HEK293 (cell line): Measurements from ENCODE around the gene GPR37.

Source experiments
- BCL6B ChIP-seq: fragments of 450-650 bp; formaldehyde crosslinking; IDR thresholded peaks from 2 replicates; pipeline ENCODE4 v1.5.1; 2017; ENCODE audit warnings: missing biosample characterization, missing genetic modification characterization
- PATZ1 ChIP-seq: fragments of 450-650 bp; formaldehyde crosslinking; IDR thresholded peaks from 2 replicates; pipeline ENCODE4 v1.5.1; 2016; ENCODE audit warnings: missing biosample characterization, missing genetic modification characterization
- PRDM1 ChIP-seq: fragments of 450-650 bp; formaldehyde crosslinking; IDR thresholded peaks from 2 replicates; pipeline ENCODE4; 2016; ENCODE audit warnings: missing biosample characterization, missing genetic modification characterization
- SP3 ChIP-seq: fragments of 450-650 bp; formaldehyde crosslinking; IDR thresholded peaks from 2 replicates; pipeline ENCODE4 v1.5.1; 2016; ENCODE audit warnings: missing biosample characterization, missing genetic modification characterization
- SP7 ChIP-seq: fragments of 450-650 bp; formaldehyde crosslinking; IDR thresholded peaks from 2 replicates; pipeline ENCODE4 v1.5.1; 2016; ENCODE audit warnings: missing biosample characterization, missing genetic modification characterization
- ZBTB20 ChIP-seq: fragments of 450-650 bp; formaldehyde crosslinking; IDR thresholded peaks from 2 replicates; pipeline ENCODE4 v1.5.1; 2016; ENCODE audit warnings: missing biosample characterization, missing genetic modification characterization
- ZEB2 ChIP-seq: fragments of 450-650 bp; formaldehyde crosslinking; IDR thresholded peaks from 2 replicates; pipeline ENCODE4 v1.5.1; 2016; ENCODE audit warnings: missing biosample characterization, missing genetic modification characterization
- ZNF121 ChIP-seq: fragments of 450-650 bp; formaldehyde crosslinking; IDR thresholded peaks from 2 replicates; pipeline ENCODE4 v1.5.1; 2016; ENCODE audit warnings: missing biosample characterization, missing genetic modification characterization
- ZNF24 ChIP-seq: fragments of 450-650 bp; formaldehyde crosslinking; IDR thresholded peaks from 2 replicates; pipeline ENCODE4 v1.5.1; 2016; ENCODE audit warnings: missing biosample characterization, missing genetic modification characterization
- ZNF335 ChIP-seq: fragments of 450-650 bp; formaldehyde crosslinking; conservative IDR thresholded peaks from 2 replicates; pipeline ENCODE4 v1.5.1; 2016; ENCODE audit warnings: missing biosample characterization, missing genetic modification characterization
- ZNF362 ChIP-seq: fragments of 450-650 bp; formaldehyde crosslinking; IDR thresholded peaks from 2 replicates; pipeline ENCODE4 v1.5.1; 2016; ENCODE audit warnings: missing biosample characterization, missing genetic modification characterization
- ZNF366 ChIP-seq: fragments of 450-650 bp; formaldehyde crosslinking; conservative IDR thresholded peaks from 2 replicates; pipeline ENCODE4 v1.5.1; 2016; ENCODE audit warnings: missing biosample characterization, missing genetic modification characterization
- ZNF398 ChIP-seq: fragments of 450-650 bp; formaldehyde crosslinking; IDR thresholded peaks from 2 replicates; pipeline ENCODE4 v1.5.1; 2017; ENCODE audit warnings: missing biosample characterization, missing genetic modification characterization
- ZNF629 ChIP-seq: fragments of 450-650 bp; formaldehyde crosslinking; IDR thresholded peaks from 2 replicates; pipeline ENCODE4 v1.5.1; 2017; ENCODE audit warnings: missing biosample characterization, missing genetic modification characterization
- ZNF639 ChIP-seq: fragments of 450-650 bp; formaldehyde crosslinking; IDR thresholded peaks from 2 replicates; pipeline ENCODE4 v1.5.1; 2016; ENCODE audit warnings: missing biosample characterization, missing genetic modification characterization
- ZNF670 ChIP-seq: fragments of 450-650 bp; formaldehyde crosslinking; IDR thresholded peaks from 2 replicates; pipeline ENCODE4 v1.5.1; 2016; ENCODE audit warnings: missing biosample characterization, missing genetic modification characterization, low read depth
- ZNF843 ChIP-seq: fragments of 450-650 bp; formaldehyde crosslinking; IDR thresholded peaks from 2 replicates; pipeline ENCODE4 v1.5.1; 2016; ENCODE audit warnings: missing biosample characterization, missing genetic modification characterization
- ZSCAN5A ChIP-seq: fragments of 450-650 bp; formaldehyde crosslinking; IDR thresholded peaks from 2 replicates; pipeline ENCODE4 v1.5.1; 2016; ENCODE audit warnings: missing biosample characterization, missing genetic modification characterization
- ZXDB ChIP-seq: fragments of 450-650 bp; formaldehyde crosslinking; IDR thresholded peaks from 2 replicates; pipeline ENCODE4 v1.5.1; 2016; ENCODE audit warnings: missing biosample characterization, missing genetic modification characterization

GPR37 gene

GRCh38 chr7:124720195-124720594 is 45.4 kb downstream of the GPR37 start (continued):
- TF ChIP-seq ZNF398 = 0 out of 2 replicates have a peak, but pooled peaks have one; percentile 28
- 0 out of 2 replicates have a peak, but pooled peaks have one; percentile 16 for TF ChIP-seq PATZ1
- TF ChIP-seq ZNF843 (tag by site-specific recombination) = peak; percentile 72; the same call in 1 of the 2 replicates
- 0 out of 2 replicates have a peak, but pooled peaks have one; percentile 70 for TF ChIP-seq ZNF24
- TF ChIP-seq ZNF121 (tag by site-specific recombination) = no peak
- TF ChIP-seq ZEB2 (tag by site-specific recombination) = no peak
- 0 out of 2 replicates have a peak, but pooled peaks have one; percentile 33 for TF ChIP-seq SP7 (tag by site-specific recombination)
- peak; percentile 68 for TF ChIP-seq ZNF366 (tag by site-specific recombination)
- 0 out of 2 replicates have a peak, but pooled peaks have one; percentile 4 for TF ChIP-seq PRDM1
- peak; percentile 46 for TF ChIP-seq SP3 (tag by site-specific recombination)
- TF ChIP-seq ZNF670 (tag by site-specific recombination) = no peak
- 0 out of 2 replicates have a peak, but pooled peaks have one; percentile 20 for TF ChIP-seq ZNF335 (tag by site-specific recombination)
- TF ChIP-seq BCL6B (tag by site-specific recombination) = no peak
- no peak for TF ChIP-seq ZSCAN5A (tag by site-specific recombination)
- no peak for TF ChIP-seq ZBTB20 (tag by site-specific recombination)
- TF ChIP-seq ZNF639 (tag by site-specific recombination) = peak; percentile 25; the same call in 1 of the 2 replicates
- TF ChIP-seq ZNF362 (tag by site-specific recombination) = peak; percentile 47; the same call in 1 of the 2 replicates
- peak; percentile 71 for TF ChIP-seq ZNF629 (tag by site-specific recombination)
- peak; percentile 56; the same call in 1 of the 2 replicates for TF ChIP-seq ZXDB
